ENCODE data around the gene ANGPTL2. TPM values are rescaled to one million over a fixed set of nuclear protein-coding genes. Genes with fewer than 3 reads are reported as not detected.

ANGPTL2 gene
- total and polyA plus RNA-seq, 4 donors, result 0.93 to 3.2 (median 1.9) TPM

- TF ChIP-seq ZBTB33 (IDR thresholded peaks at IDR 0.05), result no peak
- TF ChIP-seq FOXA1 (IDR thresholded peaks at IDR 0.05), result no peak
- TF ChIP-seq FOXA2 (IDR thresholded peaks at IDR 0.05), result no peak
- no peak for TF ChIP-seq TAF1 (conservative IDR thresholded peaks at IDR 0.05)
- TF ChIP-seq HNF4G (IDR thresholded peaks at IDR 0.05), result no peak
- TF ChIP-seq RXRA (IDR thresholded peaks at IDR 0.05), result no peak
- TF ChIP-seq YY1 (IDR thresholded peaks at IDR 0.05), result no peak
- no peak for TF ChIP-seq NR2F2 (IDR thresholded peaks at IDR 0.05)
- TF ChIP-seq RAD21 (IDR thresholded peaks at IDR 0.05), result no peak
- TF ChIP-seq MAX (IDR thresholded peaks at IDR 0.05), result no peak
These were observed 733 bp downstream of the ANGPTL2 start (continued) for GRCh38 chr9:127121628-127122175.

- no peaks in the 10 kb centered on the region for H3K27me3 ChIP-seq (ENCODE audit: control insufficient read depth in 4 of 4, insufficient read depth in 4 of 4, low read length in 3 of 4)
- no peak overlapping the region for H3K4me3 ChIP-seq (ENCODE audit: low read depth in 1 of 3, low read length in 3 of 3)
- no peak for DNase-seq (ENCODE audit: low spot score)
- H3K9ac ChIP-seq (ENCODE audit: low read depth in 1 of 2, low read length in 2 of 2), result no peak overlapping the region
- no peaks in the 10 kb centered on the region for H3K36me3 ChIP-seq (ENCODE audit: control insufficient read depth in 4 of 4, insufficient read depth in 3 of 4, low read depth in 1 of 4, low read length in 3 of 4)
- TF ChIP-seq FOXA1 (IDR thresholded peaks at IDR 0.05) (no peak), TAF1 (conservative IDR thresholded peaks at IDR 0.05) (no peak), FOXA2 (IDR thresholded peaks at IDR 0.05) (no peak), NR2F2 (IDR thresholded peaks at IDR 0.05) (no peak), ATF3 (IDR thresholded peaks at IDR 0.05) (no peak), YY1 (IDR thresholded peaks at IDR 0.05) (no peak), GABPA (IDR thresholded peaks at IDR 0.05 in 1 of 2, conservative IDR thresholded peaks at IDR 0.05 in 1 of 2) (no peak), RAD21 (IDR thresholded peaks at IDR 0.05) (no peak), HNF4A (conservative IDR thresholded peaks at IDR 0.05) (no peak), SP1 (IDR thresholded peaks at IDR 0.05) (no peak), EGR1 (IDR thresholded peaks at IDR 0.05; ENCODE audit: low read depth in 2 of 2) (no peak), REST (IDR thresholded peaks at IDR 0.05) (no peak), MAX (IDR thresholded peaks at IDR 0.05) (no peak), ZBTB33 (IDR thresholded peaks at IDR 0.05) (no peak), HNF4G (IDR thresholded peaks at IDR 0.05) (no peak), CTCF (IDR thresholded peaks at IDR 0.05; ENCODE audit: low read depth, low read length, missing input control) (no peak), JUND (IDR thresholded peaks at IDR 0.05) (no peak)
- no peaks in the 10 kb centered on the region for H3K9me3 ChIP-seq (ENCODE audit: control insufficient read depth in 4 of 4, low read length in 3 of 4)
- 93% methylated on average over 4 of the region's 4 CpGs for WGBS
- H3K27ac ChIP-seq (ENCODE audit: low read depth in 1 of 2, low read length in 2 of 2), result no peak overlapping the region
- peaks cover 3 to 24% (median 10%) of the 10 kb centered on the region in 4 donors for H3K4me1 ChIP-seq (ENCODE audit: control insufficient read depth in 4 of 4, insufficient read depth in 4 of 4, low read length in 3 of 4)
These were observed 3.1 kb downstream of the ANGPTL2 start for GRCh38 chr9:127119320-127119709.
